HG03025 (cell line): ENCODE data around the gene GPC6.

Source experiments
- ATAC-seq: cut with Tn5 transposase; IDR thresholded peaks from one replicate; pipeline ENCODE4 v1.9.1; 2021; ENCODE audit warnings: mild to moderate bottlenecking, moderate library complexity; ENCODE audit not compliant: unreplicated experiment, low FRiP score

GPC6 gene

DNA sequence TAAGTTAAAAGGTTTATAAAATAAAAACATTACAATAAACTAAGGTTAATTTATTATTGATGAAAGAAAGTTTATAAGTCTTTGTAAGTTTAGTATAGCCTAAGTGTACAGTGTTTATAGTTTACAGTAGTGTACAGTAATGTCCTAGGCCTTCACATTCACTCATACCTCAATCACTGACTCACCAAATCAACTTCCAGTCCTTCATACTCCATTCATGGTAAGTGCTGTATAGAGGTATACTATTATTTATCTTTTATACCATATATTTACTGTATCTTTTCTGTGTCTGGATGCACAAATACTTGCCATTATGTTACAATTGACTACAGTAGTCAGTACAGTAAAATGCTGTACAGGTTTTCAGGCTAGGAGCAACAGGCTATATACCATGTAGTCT is 490.0 kb downstream of the GPC6 start:
- no peak for ATAC-seq

DNA sequence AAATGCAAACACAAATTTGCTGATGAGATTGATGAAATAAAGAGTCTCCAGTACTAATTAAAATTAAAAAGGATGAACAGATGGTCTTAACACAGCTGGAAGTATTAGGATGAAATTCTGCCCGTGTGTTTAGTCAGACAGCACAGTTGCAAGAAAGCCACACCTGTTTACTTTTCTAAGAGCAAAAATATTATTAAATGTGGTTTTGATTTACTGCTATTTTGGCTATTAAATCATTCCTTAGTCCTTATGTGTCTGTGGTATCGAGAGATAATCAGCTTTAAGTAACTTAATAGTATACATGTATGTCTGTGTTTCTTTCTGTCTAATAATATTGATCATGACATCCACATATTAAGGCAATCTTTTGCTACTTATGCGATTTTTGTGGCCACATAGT is 494.9 kb downstream of the GPC6 start:
- ATAC-seq = no peak

DNA sequence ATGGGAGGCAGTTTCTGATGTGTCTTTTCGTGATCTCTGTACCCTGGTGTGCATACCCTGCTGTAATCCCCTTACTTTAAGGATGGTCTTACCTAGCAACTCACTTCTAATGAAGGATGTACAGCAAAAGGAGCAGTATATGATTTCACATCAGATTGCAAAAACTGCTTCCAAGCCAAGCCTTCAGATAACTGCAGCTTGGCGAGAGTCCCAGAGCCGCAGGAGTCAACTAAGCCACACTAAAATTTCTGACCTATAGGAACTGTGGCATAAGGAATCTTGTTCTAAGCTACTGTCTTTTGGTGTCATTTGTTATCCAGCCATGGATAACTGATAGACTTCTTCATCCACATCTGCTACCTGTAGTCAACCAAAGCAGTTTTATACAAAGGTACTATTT is 496.7 kb downstream of the GPC6 start:
- no peak for ATAC-seq

GRCh38 chr13:93724187-93724586 is 497.6 kb downstream of the GPC6 start:
- ATAC-seq = no peak

GRCh38 chr13:93726173-93726957 is 499.8 kb downstream of the GPC6 start:
- ATAC-seq = no peak

DNA sequence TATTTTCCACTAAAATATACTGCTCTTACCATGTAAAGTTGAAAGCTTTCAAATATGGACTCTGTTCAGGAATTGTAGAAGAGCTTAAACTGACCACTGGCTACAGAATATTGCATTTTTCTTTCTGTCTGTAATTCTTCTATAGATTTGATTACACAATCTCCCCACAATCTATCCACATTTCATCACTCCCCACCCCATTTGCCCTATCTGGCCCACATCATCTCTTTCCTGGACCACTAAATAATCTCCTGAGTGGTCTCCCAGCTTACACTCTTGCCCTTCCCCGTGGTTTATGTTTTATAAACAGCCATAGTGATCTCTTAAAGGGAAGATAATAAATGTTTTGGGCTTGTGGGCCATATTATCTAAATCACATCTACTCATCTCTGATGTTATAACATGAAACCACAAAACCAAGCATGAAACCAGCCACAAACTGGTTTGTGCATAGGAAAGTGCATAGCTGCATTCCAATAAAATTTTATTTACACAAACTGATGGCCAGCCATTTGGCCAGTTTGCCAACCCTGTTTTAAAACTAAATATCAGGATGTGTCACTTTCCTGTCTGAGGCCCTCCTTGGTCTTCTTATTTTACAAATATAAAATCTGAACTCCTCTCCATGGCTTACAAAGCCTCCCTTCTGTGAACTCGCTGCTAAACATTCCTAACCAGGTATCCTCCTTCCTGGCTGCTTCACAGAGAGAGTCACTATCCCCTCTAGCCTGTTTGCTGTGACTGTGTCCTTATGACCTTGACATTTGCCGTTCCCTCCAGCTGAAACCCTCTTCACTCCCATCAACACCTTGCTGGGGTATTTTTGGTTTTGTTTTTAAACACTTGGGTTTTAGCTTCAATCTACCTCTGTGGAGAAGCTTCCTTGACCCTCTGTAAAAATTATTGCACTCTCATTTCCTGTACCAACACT is 500.9 kb downstream of the GPC6 start:
- no peak for ATAC-seq

DNA sequence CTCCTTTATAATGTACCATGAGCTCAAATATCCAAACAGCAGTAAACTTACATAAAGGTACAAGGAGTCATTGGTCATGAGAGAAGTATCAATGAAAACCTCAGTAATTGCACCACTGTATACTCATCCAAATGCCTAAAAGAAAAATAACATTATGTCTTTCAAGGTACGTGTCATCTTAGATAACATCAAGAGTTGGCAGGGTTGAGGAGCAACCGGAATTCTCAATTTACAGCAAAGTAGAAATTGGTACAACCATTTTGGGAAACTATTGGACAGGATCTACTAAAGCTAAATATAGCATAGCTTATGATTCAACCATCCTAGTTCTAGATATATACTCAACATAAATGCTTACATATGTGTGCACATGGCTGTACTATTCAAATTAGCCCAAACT is 502.8 kb downstream of the GPC6 start:
- ATAC-seq = no peak

DNA sequence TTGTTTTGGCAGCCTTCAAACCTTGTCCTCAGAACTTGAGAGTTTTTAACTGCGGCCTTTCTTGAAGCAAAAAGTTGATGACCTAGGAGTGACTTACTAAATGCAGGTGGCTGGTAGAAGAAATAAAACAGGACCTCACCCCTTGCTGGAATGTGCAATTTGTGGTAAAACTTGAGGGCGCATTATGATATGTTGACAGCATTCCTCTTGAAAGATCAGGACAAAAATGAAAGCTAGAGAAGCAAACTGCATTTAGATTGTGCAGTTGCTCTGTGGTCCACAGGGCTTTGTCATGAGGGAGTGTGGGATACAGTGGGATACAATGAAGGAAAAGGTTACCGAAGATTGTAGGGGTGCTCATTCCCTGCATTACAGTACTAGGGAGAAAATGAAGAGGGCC is 504.2 kb downstream of the GPC6 start:
- no peak for ATAC-seq

DNA sequence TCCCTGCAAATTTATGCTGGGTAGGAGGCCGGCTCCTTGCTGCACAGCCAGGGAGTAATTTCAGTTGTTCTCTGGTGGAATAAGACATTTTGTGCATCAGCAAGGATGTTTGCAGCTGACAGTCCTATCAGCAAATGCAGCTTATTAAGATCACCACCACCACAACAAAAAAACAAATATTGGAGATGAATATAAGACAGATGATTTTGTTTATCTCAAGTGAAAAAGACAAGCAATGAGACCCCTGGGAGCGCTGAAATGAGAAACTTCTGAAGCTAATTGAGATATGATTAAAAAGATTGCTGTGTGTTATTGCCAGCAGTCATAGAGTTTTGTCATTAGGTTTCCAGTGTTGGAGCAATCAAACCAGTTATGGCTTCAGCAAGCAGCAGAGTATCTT is 505.6 kb downstream of the GPC6 start:
- no peak for ATAC-seq

GRCh38 chr13:93736081-93736480 is 509.5 kb downstream of the GPC6 start:
- no peak for ATAC-seq

DNA sequence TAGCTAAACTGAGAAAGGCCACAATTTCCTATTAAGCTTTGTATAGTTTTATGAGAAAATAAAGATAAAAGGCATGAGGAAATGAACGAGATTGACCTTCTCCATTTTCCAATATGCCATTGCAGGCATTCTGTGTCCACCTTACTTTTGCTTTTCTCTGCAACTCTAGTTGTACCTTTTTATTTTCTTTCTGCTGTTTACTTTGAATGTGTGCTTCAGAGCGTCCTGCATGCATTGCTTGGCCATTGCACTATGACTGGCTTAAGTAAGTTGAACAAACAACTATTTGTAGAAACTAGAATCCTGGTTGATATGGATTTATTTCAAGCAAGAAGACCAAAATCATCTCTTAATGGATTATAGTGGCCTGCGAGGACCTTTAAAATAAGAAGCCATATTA is 510.3 kb downstream of the GPC6 start:
- no peak for ATAC-seq

DNA sequence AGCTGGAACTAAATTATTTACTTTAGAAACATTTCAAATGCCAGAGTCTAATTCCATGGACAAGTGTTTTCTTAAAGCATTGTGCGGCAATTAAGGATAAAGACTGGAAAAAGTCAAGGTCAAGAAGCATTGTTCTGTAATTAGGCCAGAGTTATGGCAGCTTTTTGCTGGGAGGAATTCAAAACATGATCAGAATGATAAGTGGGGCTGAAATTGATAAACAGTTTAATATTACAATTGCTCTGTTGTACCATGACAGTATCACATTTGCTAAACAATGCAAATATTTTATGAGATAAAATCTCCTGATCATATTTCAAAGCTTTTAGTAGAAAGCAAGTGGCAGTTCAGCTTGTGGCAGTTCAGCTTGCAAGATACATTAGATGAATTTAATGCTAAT is 513.7 kb downstream of the GPC6 start:
- no peak for ATAC-seq

DNA sequence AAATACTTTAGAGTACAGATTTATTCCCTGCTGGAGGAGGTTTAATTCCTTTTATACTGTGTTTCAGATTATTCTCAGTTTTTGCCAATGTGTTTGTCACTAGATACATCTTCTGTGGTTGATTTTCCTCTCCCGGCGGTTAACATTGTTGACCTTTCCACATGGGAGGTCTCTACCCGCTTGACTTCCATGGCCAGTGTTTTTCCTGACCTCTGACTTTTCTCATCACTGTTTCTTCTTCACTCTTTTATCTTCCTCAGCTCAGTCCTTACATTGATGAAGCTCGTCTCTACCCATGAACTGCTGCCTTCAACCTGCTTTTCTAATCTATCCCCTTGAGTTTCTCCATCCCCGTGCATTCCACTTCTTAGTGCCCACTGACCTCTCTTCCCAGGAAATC is 517.4 kb downstream of the GPC6 start:
- no peak for ATAC-seq

GRCh38 chr13:93744886-93745285 is 518.3 kb downstream of the GPC6 start:
- no peak for ATAC-seq

GRCh38 chr13:93745884-93746283 is 519.3 kb downstream of the GPC6 start:
- ATAC-seq = no peak

DNA sequence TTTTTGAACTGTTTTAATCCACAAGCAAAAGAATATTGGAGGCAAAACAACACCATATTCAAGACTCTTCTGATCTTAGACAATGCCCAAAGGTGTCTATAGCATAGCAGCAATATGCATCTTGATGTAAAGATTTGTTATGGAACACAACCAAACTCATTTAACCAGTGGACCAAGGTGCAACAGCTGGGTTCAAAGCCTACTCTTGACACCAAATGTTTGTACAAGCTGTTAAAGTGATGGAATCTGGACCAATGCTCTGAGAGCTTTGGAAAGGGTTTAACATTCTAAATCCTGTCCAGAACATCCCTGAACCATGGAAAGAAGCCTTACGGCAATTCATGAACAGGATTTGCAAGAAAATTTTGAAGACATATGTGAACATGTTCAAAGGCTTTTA is 520.0 kb downstream of the GPC6 start:
- no peak for ATAC-seq

GRCh38 chr13:93750676-93751075 is 524.1 kb downstream of the GPC6 start:
- no peak for ATAC-seq

GRCh38 chr13:93751117-93751516 is 524.5 kb downstream of the GPC6 start:
- no peak for ATAC-seq

- no peak for ATAC-seq
These were observed 525.9 kb downstream of the GPC6 start for GRCh38 chr13:93752541-93752940.

DNA sequence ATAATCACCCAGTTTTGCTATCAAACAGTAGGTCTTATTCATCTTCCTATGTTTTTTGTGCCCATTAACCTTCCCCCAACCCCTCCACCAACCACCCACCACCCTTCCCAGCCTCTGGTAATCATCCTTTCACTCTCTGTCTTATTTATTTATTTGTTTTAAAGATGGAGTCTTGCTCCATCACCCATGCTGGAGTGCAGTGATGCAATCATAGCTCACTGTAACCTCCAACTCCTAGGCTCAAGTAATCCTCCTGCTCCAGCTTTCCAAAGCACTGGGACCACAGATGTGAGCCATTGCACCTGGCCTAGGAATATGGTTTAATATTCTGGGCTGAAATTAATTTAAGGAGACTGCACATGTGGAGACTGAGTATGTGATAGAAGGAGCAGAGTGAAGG is 527.0 kb downstream of the GPC6 start:
- no peak for ATAC-seq

DNA sequence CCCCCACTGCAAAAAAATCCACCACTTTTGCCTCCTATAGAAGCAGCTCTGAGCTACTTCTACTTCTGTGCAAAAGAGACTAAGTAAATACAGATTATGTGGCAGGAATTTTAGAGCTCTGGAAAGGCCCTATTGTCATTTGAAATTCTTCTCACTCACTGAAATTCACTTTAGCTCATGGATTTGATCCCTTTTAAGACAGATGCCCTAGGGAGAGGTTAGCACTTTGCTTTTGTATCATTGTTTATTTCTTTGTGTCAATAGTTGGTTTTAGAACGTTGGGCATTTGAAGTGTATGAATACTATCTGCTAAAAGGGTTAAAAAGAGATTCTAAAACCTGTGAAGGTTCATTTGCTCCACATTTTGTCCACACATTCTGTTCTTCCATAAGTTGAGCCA is 528.7 kb downstream of the GPC6 start:
- no peak for ATAC-seq

- no peak for ATAC-seq
These were observed 532.0 kb downstream of the GPC6 start for GRCh38 chr13:93758575-93758974.
